Stomach (tissue), 4 donors: Measurements from ENCODE around the gene SOWAHC.
"Not testable (repeated sequence)": the region's sequence is repeated elsewhere in the genome, so short reads cannot be mapped to it uniquely, and the experiment has no call there.

ENCODE experiments used
- CTCF ChIP-seq, 7 experiments: fragments of 450-650 bp in 4 of 7; fragments of 200-600 bp in 3 of 7; sonication (generic) in 3 of 7; IDR thresholded peaks; one replicate each; pipeline ENCODE4 v1.5.1; 2016 to 2019; ENCODE audit warnings: antibody characterized with exemption in 7 of 7, control low read depth in 2 of 7, mild to moderate bottlenecking in 1 of 7
- EP300 ChIP-seq: sonication (generic); formaldehyde crosslinking; IDR thresholded peaks from one replicate; pipeline ENCODE4 v1.6.1; 2017; ENCODE audit warnings: antibody characterized with exemption
- POLR2A ChIP-seq, 4 donors: fragments of 450-650 bp; IDR thresholded peaks; one replicate each; pipeline ENCODE4 v1.6.1; 2016; ENCODE audit warnings: antibody characterized with exemption in 4 of 4, control low read depth in 2 of 4, mild to moderate bottlenecking in 1 of 4, moderate library complexity in 1 of 4
- POLR2AphosphoS5 ChIP-seq, 3 donors: sonication (generic); formaldehyde crosslinking; IDR thresholded peaks; one replicate each; pipeline ENCODE4 v1.6.1; 2016; ENCODE audit warnings: antibody characterized with exemption in 3 of 3

DNA sequence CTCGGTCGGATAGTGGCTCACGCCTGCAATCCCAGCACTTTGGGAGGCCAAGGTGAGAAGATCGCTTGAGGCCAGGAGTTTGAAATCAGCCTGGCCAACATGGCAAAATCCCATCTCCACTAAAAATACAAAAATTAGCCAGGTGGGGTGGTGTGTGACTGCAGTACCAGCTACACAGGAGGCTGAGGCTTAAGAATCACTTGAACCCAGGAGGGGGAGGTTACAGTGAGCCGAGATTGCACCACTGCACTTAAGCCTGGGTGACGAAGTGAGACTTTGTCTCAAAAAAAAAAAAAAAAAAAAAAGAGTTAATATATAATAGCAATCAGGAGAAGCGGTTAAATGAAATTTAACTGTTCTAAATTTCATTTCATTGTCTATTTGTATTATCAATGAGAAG, 36.5 kb upstream of the SOWAHC start:
- TF ChIP-seq CTCF (IDR thresholded peaks at IDR 0.05); POLR2A (IDR thresholded peaks at IDR 0.05); POLR2AphosphoS5 (IDR thresholded peaks at IDR 0.05); EP300: not testable (repeated sequence)
